H1 (cell line): ENCODE measurements around the gene LRRTM2. TPM values are rescaled to one million over a fixed set of nuclear protein-coding genes. Genes with fewer than 3 reads are reported as not detected.

Source experiments
- CTCF ChIA-PET: fragments of 300-600 bp; sonication (Branson Sonifier 250); formaldehyde crosslinking; loops from one replicate; lab custom pipeline; 2021; ENCODE audit not compliant: partially characterized antibody; lab: Charles Lee
- POLR2A ChIA-PET: fragments of 300-600 bp; sonication (Branson Sonifier 250); formaldehyde crosslinking; loops from one replicate; lab custom pipeline; 2021; ENCODE audit warnings: inconsistent platforms; ENCODE audit not compliant: partially characterized antibody; lab: Charles Lee
- DNase-seq, 2 experiments: peaks; one replicate each; pipeline versions ENCODE4 v3.0.0 to v3.0.0-alpha.2; 2010 to 2022; ENCODE audit warnings: low spot score in 2 of 2, low read depth in 1 of 2, mixed read lengths in 1 of 2
- FAIRE-seq: peaks from 2 replicates; lab custom pipeline; 2011; peaks lifted over from hg19 to GRCh38; lab: Jason Lieb, UNC
- H2AFZ ChIP-seq: 2 replicates; pipeline ENCODE4 v1.8.1; 2012; ENCODE audit warnings: low read length, inconsistent platforms
- H2AK5ac ChIP-seq: 2 replicates; pipeline ENCODE4 v1.6.1; 2013; ENCODE audit warnings: low read depth, low read length
- H2BK120ac ChIP-seq: replicated peaks from 2 replicates; pipeline ENCODE3; 2013; ENCODE audit warnings: low read depth, low read length, inconsistent platforms
- H2BK12ac ChIP-seq: 2 replicates; pipeline ENCODE4 v1.6.1; 2013; ENCODE audit warnings: low read depth, low read length
- H2BK15ac ChIP-seq: 2 replicates; pipeline ENCODE4 v1.6.1; 2013; ENCODE audit warnings: low read length
- H2BK20ac ChIP-seq: 2 replicates; pipeline ENCODE4 v1.6.1; 2013; ENCODE audit warnings: low read length
- H2BK5ac ChIP-seq: 2 replicates; pipeline ENCODE4 v1.6.1; 2013; ENCODE audit warnings: low read depth, low read length
- H3K14ac ChIP-seq: 2 replicates; pipeline ENCODE4 v1.6.1; 2013; ENCODE audit warnings: inconsistent platforms; ENCODE audit not compliant: insufficient read length
- H3K18ac ChIP-seq: 2 replicates; pipeline ENCODE4 v1.6.1; 2013; ENCODE audit warnings: low read length; ENCODE audit errors: extremely low read depth
- H3K23ac ChIP-seq: 2 replicates; pipeline ENCODE4 v1.6.1; 2013; ENCODE audit warnings: inconsistent platforms; ENCODE audit not compliant: insufficient read length
- H3K23me2 ChIP-seq: 2 replicates; pipeline ENCODE4 v1.6.1; 2013; ENCODE audit warnings: low read depth, low read length
- H3K27ac ChIP-seq: 2 replicates; pipeline ENCODE4 v1.6.1; 2011; ENCODE audit warnings: low read depth, low read length, inconsistent platforms
- H3K27me3 ChIP-seq, 4 experiments: replicated peaks in 1 of 4; 1 replicate in 1 of 4; 2 replicates in 3 of 4; pipeline versions ENCODE4 v1.6.1 to v1.8.1; 2011 to 2013; ENCODE audit warnings: low read length in 3 of 4, mild to moderate bottlenecking in 3 of 4, inconsistent platforms in 2 of 4, mixed read lengths in 2 of 4, moderate library complexity in 1 of 4; ENCODE audit not compliant: control insufficient read depth in 3 of 4, insufficient read depth in 3 of 4; ENCODE audit errors: extremely low read depth in 1 of 4
- H3K36me3 ChIP-seq, 4 experiments: 2 replicates each; pipeline versions ENCODE4 v1.6.1 to v1.8.1; 2011 to 2013; ENCODE audit warnings: mild to moderate bottlenecking in 4 of 4, low read length in 3 of 4, moderate library complexity in 2 of 4, control low read depth in 1 of 4, inconsistent platforms in 1 of 4; ENCODE audit not compliant: insufficient read depth in 4 of 4, control insufficient read depth in 2 of 4
- H3K4ac ChIP-seq: replicated peaks from 2 replicates; pipeline ENCODE3; 2013; ENCODE audit warnings: low read length, low read depth, mixed read lengths, inconsistent platforms; ENCODE audit not compliant: insufficient read length
- H3K4me1 ChIP-seq, 4 experiments: replicated peaks in 1 of 4; 1 replicate in 1 of 4; 2 replicates in 3 of 4; pipeline versions ENCODE4 v1.6.1 to v1.8.1; 2011 to 2013; ENCODE audit warnings: low read length in 3 of 4, inconsistent platforms in 2 of 4, mixed read lengths in 1 of 4; ENCODE audit not compliant: insufficient read depth in 4 of 4, control insufficient read depth in 3 of 4
- H3K4me2 ChIP-seq, 2 experiments: 2 replicates each; pipeline versions ENCODE4 v1.6.1 to v1.8.1; 2011 to 2013; ENCODE audit warnings: low read depth in 2 of 2, low read length in 2 of 2, control low read depth in 1 of 2, inconsistent platforms in 1 of 2, mild to moderate bottlenecking in 1 of 2; ENCODE audit not compliant: insufficient read depth in 1 of 2
- H3K4me3 ChIP-seq, 4 experiments: fragments of 200-600, 300-600 bp in 1 of 4; sonication (generic), shearing (Covaris generic), sonication (Bioruptor Twin) in 1 of 4; 2 replicates each; pipeline versions ENCODE4 v1.5.1 to v1.8.1; 2011 to 2016; ENCODE audit warnings: low read length in 4 of 4, low read depth in 3 of 4, control low read depth in 2 of 4, inconsistent platforms in 2 of 4, mild to moderate bottlenecking in 2 of 4, mixed read lengths in 1 of 4, moderate library complexity in 1 of 4; ENCODE audit not compliant: insufficient read depth in 2 of 4; ENCODE audit errors: extremely low read depth in 1 of 4
- H3K56ac ChIP-seq: replicated peaks from 2 replicates; pipeline ENCODE3; 2013; ENCODE audit warnings: low read depth, mild to moderate bottlenecking, mixed read lengths, low read length, inconsistent platforms; ENCODE audit not compliant: insufficient read length
- H3K79me1 ChIP-seq: 2 replicates; pipeline ENCODE4 v1.6.1; 2013; ENCODE audit warnings: low read depth, low read length, control low read depth
- H3K79me2 ChIP-seq, 2 experiments: 2 replicates each; pipeline versions ENCODE4 v1.6.1 to v1.8.1; 2012 to 2013; ENCODE audit warnings: low read length in 2 of 2, mild to moderate bottlenecking in 2 of 2, inconsistent platforms in 1 of 2; ENCODE audit not compliant: insufficient read depth in 2 of 2, control insufficient read depth in 1 of 2
- H3K9ac ChIP-seq, 4 experiments: replicated peaks in 1 of 4; 1 replicate in 1 of 4; 2 replicates in 3 of 4; pipeline versions ENCODE4 v1.6.1 to v1.8.1; 2011 to 2013; ENCODE audit warnings: low read depth in 3 of 4, low read length in 3 of 4, control low read depth in 2 of 4, mild to moderate bottlenecking in 2 of 4, moderate library complexity in 2 of 4, inconsistent platforms in 1 of 4; ENCODE audit errors: extremely low read depth in 1 of 4
- H3K9me3 ChIP-seq, 2 experiments: 2 replicates each; pipeline versions ENCODE4 v1.6.1 to v1.8.1; 2012 to 2013; ENCODE audit warnings: mild to moderate bottlenecking in 2 of 2, moderate library complexity in 2 of 2, control low read depth in 1 of 2, inconsistent platforms in 1 of 2, low read depth in 1 of 2, low read length in 1 of 2, mixed read lengths in 1 of 2; ENCODE audit not compliant: insufficient read depth in 2 of 2
- H4K20me1 ChIP-seq, 2 experiments: replicated peaks in 1 of 2; 2 replicates each; pipeline versions ENCODE3 to v1.8.1; 2011 to 2013; ENCODE audit warnings: inconsistent platforms in 2 of 2, low read length in 2 of 2, mild to moderate bottlenecking in 1 of 2; ENCODE audit not compliant: insufficient read depth in 2 of 2, control insufficient read depth in 1 of 2
- H4K5ac ChIP-seq: 2 replicates; pipeline ENCODE4 v1.6.1; 2013; ENCODE audit warnings: low read length, low read depth, mixed read lengths, inconsistent platforms; ENCODE audit not compliant: insufficient read length
- H4K8ac ChIP-seq: 2 replicates; pipeline ENCODE4 v1.8.0; 2013; ENCODE audit warnings: mild to moderate bottlenecking, moderate library complexity, low read length, inconsistent platforms; ENCODE audit not compliant: insufficient read depth; ENCODE audit errors: extremely low read depth
- H4K91ac ChIP-seq: replicated peaks from 2 replicates; pipeline ENCODE3; 2013; ENCODE audit warnings: low read length, mixed read lengths, inconsistent platforms; ENCODE audit not compliant: insufficient read length
- BACH1 ChIP-seq: IDR thresholded peaks from 2 replicates; pipeline ENCODE4 v1.6.1; 2012; ENCODE audit warnings: low read length, improper control_type of control experiment
- EZH2 ChIP-seq: fragments of 200-600 bp; sonication (generic); IDR thresholded peaks from 2 replicates; pipeline ENCODE4 v1.7.1; 2012; ENCODE audit warnings: low read depth, mild to moderate bottlenecking, moderate library complexity, low read length, inconsistent platforms; ENCODE audit not compliant: severe bottlenecking
- WGBS, 2 experiments: shearing (Covaris generic) in 1 of 2; methylation state at CpG; one replicate each; pipeline versions ENCODE4 v1.1.6 to v1.1.7; 2013 to 2015; ENCODE audit warnings: low lambda C conversion rate in 2 of 2, mixed read lengths in 2 of 2, inconsistent platforms in 1 of 2, low coverage in 1 of 2, missing lambda C conversion rate in 1 of 2; ENCODE audit not compliant: insufficient replicate concordance in 2 of 2, insufficient coverage in 1 of 2, insufficient read length in 1 of 2; ENCODE audit errors: extremely low coverage in 1 of 2, missing lambda C conversion rate in 1 of 2; 5-methylcytosine and 5-hydroxymethylcytosine counted together
- polyA plus RNA-seq, 7 experiments: library from polyadenylated mRNA; depleted of rRNA in 3 of 7; stranded (reverse) in 5 of 7; unstranded in 2 of 7; fragments of >200 nt in 5 of 7; fragments of 200-250 nt in 2 of 7; gene quantifications; 1 replicate in 5 of 7; 2 replicates in 1 of 7; 4 replicates in 1 of 7; pipeline versions ENCODE4 v1.2.1 to v1.2.3, GENCODE V29; 2011 to 2013; ENCODE audit warnings: missing spikeins in 2 of 7, mixed read lengths in 2 of 7
- total RNA-seq: library from RNA; stranded (reverse); fragmentation: NEBNext Ultra II Directional; extraction: Animal tissue kit (Norgen Biotek cat#: 25700); gene quantifications from 2 replicates; pipeline ENCODE4 v1.2.1, GENCODE V29; 2021

LRRTM2 gene
- total and polyA plus RNA-seq, 2 of the 8 experiments (the other 6 are each of a cell fraction or from before 2014, with no cell fraction given): not detected

- CTCF ChIA-PET: no interaction called here
- TF ChIP-seq BACH1 (no peak), EZH2 (no peak)
- TF ChIP-seq, all 59 proteins: peak for 0
- Histone ChIP-seq H3K4ac (no peak overlapping the region), H3K56ac (no peak overlapping the region), H2BK12ac (no peak overlapping the region), H3K4me2 (no peak overlapping the region), H3K27ac (no peak overlapping the region), H3K23me2 (no peaks in the 10 kb centered on the region), H3K79me2 (no peaks in the 10 kb centered on the region), H2BK15ac (no peak overlapping the region), H4K20me1 (peaks cover 0 to 2% of the 10 kb centered on the region in 2 experiments), H3K9ac (no peak overlapping the region), H3K23ac (no peak overlapping the region), H2BK120ac (no peak overlapping the region), H2BK5ac (no peak overlapping the region), H3K18ac (no peak overlapping the region), H3K79me1 (no peaks in the 10 kb centered on the region), H3K27me3 (no peaks in the 10 kb centered on the region), H2BK20ac (no peak overlapping the region), H4K91ac (no peak overlapping the region), H3K4me1 (0 out of 7 replicates have a peak, but pooled peaks cover 0 to 2% (median 0%) of the 10 kb centered on the region in 4 experiments), H4K5ac (no peak overlapping the region), H2AFZ (no peak overlapping the region), H4K8ac (no peak overlapping the region), H3K4me3 (no peak overlapping the region), H2AK5ac (no peak overlapping the region), H3K9me3 (no peaks in the 10 kb centered on the region), H3K36me3 (peaks cover 2 to 23% (median 2%) of the 10 kb centered on the region in 4 experiments; a peak in 4 of 8 replicates), H3K14ac (no peak overlapping the region)
- DNase-seq: no peak
- POLR2A ChIA-PET: no interaction called here
- 89% methylated on average over 3 of the region's 3 CpGs; no CpG with 5 or more reads in 1 of the 2 experiments for WGBS, 2 experiments
- FAIRE-seq: no peak
Observed at GRCh38 chr5:138914338-138914737, 39.2 kb upstream of the LRRTM2 start.
